ENCODE measurements around the gene RTF2. TPM values are rescaled to one million over a fixed set of nuclear protein-coding genes. Genes with fewer than 3 reads are reported as not detected.

RTF2 gene
- total and polyA plus RNA-seq, 2 of the 13 experiments (the other 11 are each of a cell fraction or from before 2014, with no cell fraction given), result 81.8 to 142 TPM

DNA sequence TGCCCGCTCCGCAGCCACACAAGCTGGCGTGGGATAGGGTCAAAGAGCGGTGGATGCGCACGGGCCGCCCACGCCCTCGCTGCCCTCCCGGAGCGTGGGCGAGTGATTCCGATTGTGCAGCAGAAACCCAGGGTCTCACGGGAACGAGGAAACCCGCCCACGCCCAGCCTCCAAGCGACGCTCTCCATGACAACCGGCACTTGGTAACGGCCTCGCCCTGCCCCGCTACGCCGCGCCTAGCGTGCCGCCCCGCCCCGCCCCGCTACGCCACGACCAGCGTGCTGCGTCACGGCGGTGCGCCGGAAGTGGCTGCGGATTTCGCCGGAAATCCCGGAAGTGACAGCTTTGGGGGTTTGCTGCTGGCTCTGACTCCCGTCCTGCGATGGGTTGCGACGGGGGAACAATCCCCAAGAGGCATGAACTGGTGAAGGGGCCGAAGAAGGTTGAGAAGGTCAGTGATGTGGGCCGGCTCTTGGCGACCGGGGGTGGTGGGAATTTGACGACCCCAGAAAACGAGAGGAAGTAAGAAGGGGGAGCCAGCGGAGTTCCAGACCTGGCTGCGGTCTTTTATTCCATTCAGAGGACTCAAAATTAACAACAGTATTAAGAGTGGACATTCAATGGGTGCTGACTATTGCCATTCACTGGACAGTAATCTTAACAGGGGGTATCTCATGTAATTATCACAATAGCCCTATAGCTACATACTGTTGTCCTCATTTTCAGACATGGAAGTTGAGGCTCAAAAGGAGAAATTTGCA, at the start of gene RTF2 (continued):
- peak; percentile 8; the same call in 1 of the 2 replicates for TF ChIP-seq HMG20A (CRISPR knock-in tag; IDR thresholded peaks at IDR 0.05; ENCODE audit: borderline replicate concordance)
- TF ChIP-seq RNF2 (conservative IDR thresholded peaks at IDR 0.05; ENCODE audit: low read depth), result peak; percentile 74
- TF ChIP-seq ZFP36L2 (CRISPR knock-in tag; IDR thresholded peaks at IDR 0.05), result no peak
- TF ChIP-seq CCDC6 (CRISPR knock-in tag; IDR thresholded peaks at IDR 0.05), result peak; percentile 67
- TF ChIP-seq ZNF160 (CRISPR knock-in tag; IDR thresholded peaks at IDR 0.05), result peak; percentile 82; the same call in 1 of the 2 replicates
- TF ChIP-seq ETV5 (CRISPR knock-in tag; IDR thresholded peaks at IDR 0.05; ENCODE audit: borderline replicate concordance), result peak; percentile 87
- no peak; the same call in 1 of the 2 replicates for TF ChIP-seq ZNF841 (CRISPR knock-in tag; IDR thresholded peaks at IDR 0.05; ENCODE audit: borderline replicate concordance)
- peak; percentile 94 for TF ChIP-seq AKAP8 (CRISPR knock-in tag; IDR thresholded peaks at IDR 0.05)
- TF ChIP-seq ZBTB8A (CRISPR knock-in tag; IDR thresholded peaks at IDR 0.05; ENCODE audit: borderline replicate concordance, low read depth), result no peak
- peak; percentile 94; the same call in 1 of the 2 replicates for TF ChIP-seq MXD1 (CRISPR knock-in tag; IDR thresholded peaks at IDR 0.05)
- TF ChIP-seq ZNF432 (CRISPR knock-in tag; IDR thresholded peaks at IDR 0.05; ENCODE audit: borderline replicate concordance), result no peak
- peak; percentile 97 for TF ChIP-seq ZNF589 (CRISPR knock-in tag; conservative IDR thresholded peaks at IDR 0.05)
- TF ChIP-seq ZBTB7B (CRISPR knock-in tag; IDR thresholded peaks at IDR 0.05), result peak; percentile 76
- peak; percentile 33; the same call in 1 of the 2 replicates for TF ChIP-seq GATAD2A (CRISPR knock-in tag; IDR thresholded peaks at IDR 0.05)
- TF ChIP-seq ZNF451 (CRISPR knock-in tag; IDR thresholded peaks at IDR 0.05), result peak; percentile 99
- TF ChIP-seq, protein P1, sequence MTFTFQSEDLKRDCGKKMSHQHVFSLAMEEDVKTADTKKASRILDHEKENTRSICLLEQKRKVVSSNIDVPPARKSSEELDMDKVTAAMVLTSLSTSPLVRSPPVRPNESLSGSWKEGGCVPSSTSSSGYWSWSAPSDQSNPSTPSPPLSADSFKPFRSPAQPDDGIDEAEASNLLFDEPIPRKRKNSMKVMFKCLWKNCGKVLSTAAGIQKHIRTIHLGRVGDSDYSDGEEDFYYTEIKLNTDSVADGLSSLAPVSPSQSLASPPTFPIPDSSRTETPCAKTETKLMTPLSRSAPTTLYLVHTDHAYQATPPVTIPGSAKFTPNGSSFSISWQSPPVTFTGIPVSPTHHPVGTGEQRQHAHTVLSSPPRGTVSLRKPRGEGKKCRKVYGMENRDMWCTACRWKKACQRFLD (CRISPR knock-in tag; IDR thresholded peaks at IDR 0.05; ENCODE audit: borderline replicate concordance), result peak; percentile 88; the same call in 1 of the 2 replicates
- no peak for TF ChIP-seq HNRNPH1 (optimal IDR thresholded peaks at IDR 0.05; ENCODE audit: low read depth, low read length)
- TF ChIP-seq TERF1 (CRISPR knock-in tag; IDR thresholded peaks at IDR 0.05), result no peak
- peak; percentile 96 for TF ChIP-seq ELF3 (CRISPR knock-in tag; IDR thresholded peaks at IDR 0.05)
- peak; percentile 93 for TF ChIP-seq SRSF1 (optimal IDR thresholded peaks at IDR 0.05; ENCODE audit: low read depth, low read length)
- no peak for TF ChIP-seq ZKSCAN8 (CRISPR knock-in tag; IDR thresholded peaks at IDR 0.05; ENCODE audit: borderline replicate concordance)
- TF ChIP-seq, protein P2, sequence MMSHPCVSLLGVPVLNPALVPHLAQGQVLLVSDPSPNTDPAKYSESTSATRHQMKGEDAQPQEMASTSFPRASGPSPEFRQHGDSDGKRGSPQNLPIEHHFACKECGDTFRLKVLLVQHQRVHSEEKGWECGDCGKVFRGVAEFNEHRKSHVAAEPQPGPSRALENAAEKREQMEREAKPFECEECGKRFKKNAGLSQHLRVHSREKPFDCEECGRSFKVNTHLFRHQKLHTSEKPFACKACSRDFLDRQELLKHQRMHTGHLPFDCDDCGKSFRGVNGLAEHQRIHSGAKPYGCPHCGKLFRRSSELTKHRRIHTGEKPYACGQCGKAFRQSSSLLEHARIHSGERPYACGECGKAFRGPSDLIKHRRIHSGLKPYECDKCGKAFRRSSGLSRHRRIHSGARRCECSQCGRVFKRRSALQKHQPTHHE (CRISPR knock-in tag; IDR thresholded peaks at IDR 0.05; ENCODE audit: borderline replicate concordance), result no peak; the same call in 1 of the 2 replicates
